ENCODE data around the gene PTPRE.

- TF ChIP-seq SMC3 (IDR thresholded peaks at IDR 0.05; ENCODE audit: low read depth, low read length): no peak
- TF ChIP-seq CTCF (conservative IDR thresholded peaks at IDR 0.05; ENCODE audit: low read depth, low read length): no peak
- TF ChIP-seq RCOR1 (IDR thresholded peaks at IDR 0.05; ENCODE audit: insufficient replicate concordance, low read length): no peak
- no peak for TF ChIP-seq MXI1 (IDR thresholded peaks at IDR 0.05; ENCODE audit: borderline replicate concordance, low read depth, low read length)
These were observed 180.4 kb downstream of the PTPRE start for GRCh38 chr10:128087146-128087883.
